ENCODE results near the gene TNS3. TPM values are rescaled to one million over a fixed set of nuclear protein-coding genes. Genes with fewer than 3 reads are reported as not detected.
"Not testable (repeated sequence)": the region's sequence is repeated elsewhere in the genome, so short reads cannot be mapped to it uniquely, and the experiment has no call there.

TNS3 gene
- total and polyA plus RNA-seq, 10 of the 15 experiments (the other 5 are each of a cell fraction or from before 2014, with no cell fraction given): 0.27 to 2.7 (median 0.79) TPM

DNA sequence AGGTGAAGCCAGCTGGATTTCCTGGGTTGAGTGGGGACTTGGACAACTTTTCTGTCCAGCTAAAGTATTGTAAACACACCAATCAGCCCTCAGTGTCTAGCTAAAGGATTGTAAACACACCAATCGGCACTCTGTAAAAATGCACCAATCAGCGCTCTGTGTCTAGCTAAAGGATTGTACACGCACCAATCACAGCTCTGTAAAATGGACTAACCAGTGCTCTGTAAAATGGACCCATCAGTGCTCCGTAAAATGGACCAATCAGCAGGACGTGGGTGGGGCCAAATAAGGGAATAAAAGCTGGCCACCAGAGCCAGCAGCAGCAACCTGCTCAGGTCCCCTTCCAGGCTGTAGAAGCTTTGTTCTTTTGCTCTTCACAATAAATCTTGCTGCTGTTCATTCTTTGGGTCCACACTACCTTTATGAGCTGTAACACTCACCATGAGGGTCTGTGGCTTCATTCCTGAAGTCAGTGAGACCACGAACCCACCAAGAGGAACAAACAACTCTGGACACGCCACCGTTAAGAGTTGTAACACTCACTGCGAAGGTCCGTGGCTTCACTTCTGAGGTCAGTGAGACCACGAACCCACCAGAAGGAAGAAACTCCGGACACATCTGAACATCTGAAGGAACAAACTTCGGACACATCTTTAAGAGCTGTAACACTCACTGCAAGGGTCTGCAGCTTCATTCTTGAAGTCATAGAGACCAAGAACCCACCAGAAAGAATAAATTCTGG lies 21.8 kb upstream of the TNS3 start:
- H3K9me3 ChIP-seq (replicated peaks; ENCODE audit: control insufficient read depth, insufficient read depth, low read length); H3K36me3 ChIP-seq (ENCODE audit: control insufficient read depth in 2 of 2, insufficient read depth in 2 of 2, low read length in 1 of 2); H2AFZ ChIP-seq (ENCODE audit: control insufficient read depth, low read depth, low read length); CTCF ChIA-PET; RAD21 ChIA-PET (ENCODE audit: unreplicated experiment); POLR2A ChIA-PET; H3K79me2 ChIP-seq (ENCODE audit: control insufficient read depth, insufficient read depth, low read length); FAIRE-seq; ATAC-seq; BruUV-seq (replicated peaks); H3K27ac ChIP-seq (ENCODE audit: control insufficient read depth, insufficient read depth); H3K4me3 ChIP-seq; H3K4me2 ChIP-seq (ENCODE audit: control insufficient read depth, insufficient read depth); intact Hi-C loops (cut with micrococcal nuclease; ENCODE audit: unreplicated experiment); H3K27me3 ChIP-seq (replicated peaks in 1 of 2; ENCODE audit: control insufficient read depth in 2 of 2, insufficient read depth in 2 of 2, low read length in 1 of 2); in situ Hi-C loops (cut with MboI); DNase-seq (ENCODE audit: low read depth, low spot score); H3K9ac ChIP-seq (ENCODE audit: control insufficient read depth, insufficient read depth, low read length); H4K20me1 ChIP-seq (ENCODE audit: control insufficient read depth, insufficient read depth): not testable (repeated sequence)
- 45% methylated on average over 13 of the region's 13 CpGs for WGBS (ENCODE audit: insufficient coverage, insufficient replicate concordance, low lambda C conversion rate, missing lambda C conversion rate)
- TF ChIP-seq NFYB (IDR thresholded peaks at IDR 0.05; ENCODE audit: insufficient read depth, low read depth, low read length): 0 out of 2 replicates have a peak, but pooled peaks have one; percentile 37
- peaks cover 16% of the 10 kb centered on the region for H3K4me1 ChIP-seq (ENCODE audit: control insufficient read depth, insufficient read depth, low read length)
- SMC1A ChIA-PET (ENCODE audit: uncharacterized antibody, unreplicated experiment): interaction anchor here (0.7 to 1.5 kb wide), 2 partner anchors 28 to 51 kb away, joined by 3 to 4 read pairs; no protein-coding TSS in a partner anchor

DNA sequence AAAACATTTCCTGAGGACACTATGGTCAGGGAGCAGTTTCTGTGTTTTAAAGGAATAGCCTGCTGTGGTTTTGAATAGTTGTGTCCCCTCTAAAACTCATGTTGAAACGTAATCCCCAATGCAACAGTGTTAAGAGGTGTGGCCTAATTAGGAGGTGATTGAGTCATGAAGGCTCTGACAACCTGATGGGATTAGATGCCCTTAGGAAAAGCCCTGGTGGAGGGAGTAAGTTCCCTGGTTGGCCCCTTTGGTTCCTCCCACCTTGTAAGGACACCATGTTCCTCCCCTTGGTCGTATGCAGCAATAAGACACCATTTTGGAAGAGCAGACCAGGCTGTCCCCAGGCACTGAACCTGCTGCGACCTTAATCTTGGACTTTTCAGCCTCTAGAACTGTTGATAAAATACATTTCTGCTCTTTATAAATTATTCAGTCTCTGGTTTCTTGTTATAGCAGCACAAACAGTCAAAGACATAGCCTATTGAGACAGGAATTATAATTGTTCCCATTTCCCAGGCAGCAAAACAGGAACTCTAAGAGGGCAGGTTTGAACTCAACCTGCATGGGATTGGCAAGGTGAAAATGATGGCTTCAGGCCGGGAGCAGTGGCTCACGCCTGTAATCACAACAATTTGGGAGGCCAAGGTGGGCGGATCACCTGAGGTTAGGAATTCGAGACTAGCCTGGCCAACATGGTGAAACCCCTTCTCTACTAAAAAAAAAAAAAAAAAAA lies 20.5 kb upstream of the TNS3 start:
- 38% methylated on average over 5 of the region's 7 CpGs for WGBS (ENCODE audit: insufficient coverage, insufficient replicate concordance, low lambda C conversion rate, missing lambda C conversion rate)
- peaks cover under 1% of the 10 kb centered on the region; the same call in 2 of the 3 replicates for H3K9me3 ChIP-seq (replicated peaks; ENCODE audit: control insufficient read depth, insufficient read depth, low read length)
- ChIA-PET POLR2A (no interaction called here), SMC1A (ENCODE audit: uncharacterized antibody, unreplicated experiment) (no interaction called here), RAD21 (ENCODE audit: unreplicated experiment) (no interaction called here), CTCF (no interaction called here)
- H2AFZ ChIP-seq (ENCODE audit: control insufficient read depth, low read depth, low read length): no peak overlapping the region
- BruUV-seq (replicated peaks): no TSS peak
- TF ChIP-seq SREBF2 (IDR thresholded peaks at IDR 0.05; ENCODE audit: low read length): no peak
- no peak for TF ChIP-seq TBL1XR1 (IDR thresholded peaks at IDR 0.05; ENCODE audit: low read depth, low read length)
- TF ChIP-seq POLR2AphosphoS5 (IDR thresholded peaks at IDR 0.05; ENCODE audit: low read length): no peak
- TF ChIP-seq RBBP5 (conservative IDR thresholded peaks at IDR 0.05): no peak
- DNase-seq (ENCODE audit: low read depth, low spot score) (no peak), FAIRE-seq (no peak), ATAC-seq (no peak)
- no peak overlapping the region for H3K4me2 ChIP-seq (ENCODE audit: control insufficient read depth, insufficient read depth)
- H3K9ac ChIP-seq (ENCODE audit: control insufficient read depth, insufficient read depth, low read length): no peak overlapping the region
- H3K79me2 ChIP-seq (ENCODE audit: control insufficient read depth, insufficient read depth, low read length): no peaks in the 10 kb centered on the region
- no peak overlapping the region for H3K4me3 ChIP-seq
- peaks cover 16% of the 10 kb centered on the region for H3K4me1 ChIP-seq (ENCODE audit: control insufficient read depth, insufficient read depth, low read length)
- no peaks in the 10 kb centered on the region for H3K36me3 ChIP-seq (ENCODE audit: control insufficient read depth in 2 of 2, insufficient read depth in 2 of 2, low read length in 1 of 2)
- no peak overlapping the region for H3K27ac ChIP-seq (ENCODE audit: control insufficient read depth, insufficient read depth)
- in situ Hi-C loops (cut with MboI): no loop called here
- H3K27me3 ChIP-seq (replicated peaks in 1 of 2; ENCODE audit: control insufficient read depth in 2 of 2, insufficient read depth in 2 of 2, low read length in 1 of 2): no peaks in the 10 kb centered on the region
- intact Hi-C loops (cut with micrococcal nuclease; ENCODE audit: unreplicated experiment): no loop called here
- H4K20me1 ChIP-seq (ENCODE audit: control insufficient read depth, insufficient read depth): no peaks in the 10 kb centered on the region

Measured in GM12878 (cell line).